ENCODE results near the gene SLC5A5. TPM values are rescaled to one million over a fixed set of nuclear protein-coding genes. Genes with fewer than 3 reads are reported as not detected.

SLC5A5 gene
- total RNA-seq, 6 experiments from 2014 or later = not detected

DNA sequence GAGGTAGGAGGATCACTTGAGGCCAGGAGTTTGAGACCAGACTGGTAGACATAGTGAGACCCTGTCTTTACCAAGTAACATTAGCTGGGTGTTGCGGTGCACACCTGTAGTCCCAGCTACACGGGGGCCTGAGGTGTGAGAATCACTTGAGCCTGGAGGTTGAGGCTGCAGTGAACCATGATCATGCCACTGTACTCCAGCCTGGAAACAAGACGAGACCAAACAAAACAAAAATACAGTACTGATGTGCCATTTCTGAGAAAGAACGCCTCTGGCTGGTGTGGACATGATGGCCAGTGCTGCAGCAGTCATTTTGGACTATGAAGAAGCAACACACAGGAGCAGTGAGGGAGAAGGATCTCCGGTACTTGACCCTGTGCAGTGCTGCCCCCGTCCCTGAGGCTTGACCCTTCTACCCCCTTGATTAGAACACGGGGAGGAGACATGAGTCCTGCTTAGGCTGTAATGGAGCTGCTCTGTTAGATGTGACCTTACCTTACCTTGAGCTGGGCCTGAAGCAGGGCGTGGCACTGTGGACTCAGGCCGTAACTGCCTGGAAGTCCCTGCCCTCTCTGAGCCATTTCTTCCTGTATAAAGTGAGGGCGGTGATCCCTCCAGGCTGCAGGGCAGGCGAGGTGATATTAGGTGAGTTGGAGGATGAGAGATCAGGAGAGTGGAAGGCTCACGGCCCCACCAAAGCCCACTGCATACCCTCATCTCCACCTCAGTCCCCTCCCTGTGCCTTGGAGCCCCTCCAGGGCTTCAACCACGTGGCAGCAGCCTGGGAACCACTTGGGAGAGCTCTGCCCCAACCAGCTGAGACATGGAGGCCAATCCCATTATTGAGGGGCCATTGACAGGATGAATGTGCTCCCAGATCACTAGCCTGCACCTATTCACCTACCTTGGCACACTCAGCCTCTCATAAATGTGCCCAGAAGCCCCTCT is 6.1 kb upstream of the SLC5A5 start:
- Histone ChIP-seq H3K27me3 (peaks cover 0 to 3% of the 10 kb centered on the region in 2 donors), H3K9me3 (no peaks in the 10 kb centered on the region), H3K27ac (no peak overlapping the region), H3K4me1 (peaks cover 0 to 12% (median 5%) of the 10 kb centered on the region in 4 donors), H3K36me3 (peaks cover 17 to 35% (median 22%) of the 10 kb centered on the region in 4 donors), H3K4me3 (no peak overlapping the region)
- intact Hi-C loops (cut with DNase I) = loop anchor here (5.0 to 10.0 kb wide), 3 partner anchors 59 to 132 kb away; no protein-coding TSS in a partner anchor
- no peak for TF ChIP-seq POLR2A (IDR thresholded peaks at IDR 0.05)
- DNase-seq (no peak), ATAC-seq (peak; percentile 25 to 67 (median 26))
- 73% methylated on average over 5 of the region's 13 CpGs for WGBS (ENCODE audit: insufficient coverage, low coverage, low lambda C conversion rate, missing lambda C conversion rate)

DNA sequence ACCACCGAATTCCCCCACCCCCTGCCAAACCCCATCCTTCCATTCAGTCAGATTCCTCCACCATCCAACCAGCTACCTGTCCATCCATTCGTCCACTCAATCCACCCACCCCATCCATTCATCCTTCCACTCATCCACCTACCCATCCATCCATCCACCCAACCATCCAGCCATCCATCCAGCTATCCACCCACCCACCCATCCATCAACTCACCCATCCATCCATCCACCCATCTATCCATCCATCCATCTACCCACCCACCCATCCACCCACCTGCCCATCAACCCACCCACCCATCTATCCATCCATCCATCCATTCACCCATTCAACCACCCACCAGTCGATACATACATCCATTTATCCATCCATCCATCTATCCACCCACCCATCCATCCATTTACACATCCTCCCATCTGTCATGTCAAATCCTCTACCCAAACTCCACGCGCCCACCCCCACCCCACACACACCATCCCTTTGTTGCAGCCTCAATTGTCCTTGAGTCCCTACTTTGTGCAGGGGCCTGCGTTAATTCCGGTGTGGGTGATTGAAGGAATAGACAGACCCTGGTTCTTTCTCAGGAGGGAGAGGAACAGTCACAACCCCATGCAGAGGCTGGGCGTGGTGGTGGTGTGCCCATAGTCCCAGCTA is 5.3 kb upstream of the SLC5A5 start:
- intact Hi-C loops (cut with DNase I) = loop anchor here (5.0 to 10.0 kb wide), 3 partner anchors 58 to 131 kb away; no protein-coding TSS in a partner anchor
- peaks cover 0 to 11% of the 10 kb centered on the region in 2 donors for H3K27me3 ChIP-seq
- no peak for TF ChIP-seq POLR2A (IDR thresholded peaks at IDR 0.05)
- TF ChIP-seq, protein P1, sequence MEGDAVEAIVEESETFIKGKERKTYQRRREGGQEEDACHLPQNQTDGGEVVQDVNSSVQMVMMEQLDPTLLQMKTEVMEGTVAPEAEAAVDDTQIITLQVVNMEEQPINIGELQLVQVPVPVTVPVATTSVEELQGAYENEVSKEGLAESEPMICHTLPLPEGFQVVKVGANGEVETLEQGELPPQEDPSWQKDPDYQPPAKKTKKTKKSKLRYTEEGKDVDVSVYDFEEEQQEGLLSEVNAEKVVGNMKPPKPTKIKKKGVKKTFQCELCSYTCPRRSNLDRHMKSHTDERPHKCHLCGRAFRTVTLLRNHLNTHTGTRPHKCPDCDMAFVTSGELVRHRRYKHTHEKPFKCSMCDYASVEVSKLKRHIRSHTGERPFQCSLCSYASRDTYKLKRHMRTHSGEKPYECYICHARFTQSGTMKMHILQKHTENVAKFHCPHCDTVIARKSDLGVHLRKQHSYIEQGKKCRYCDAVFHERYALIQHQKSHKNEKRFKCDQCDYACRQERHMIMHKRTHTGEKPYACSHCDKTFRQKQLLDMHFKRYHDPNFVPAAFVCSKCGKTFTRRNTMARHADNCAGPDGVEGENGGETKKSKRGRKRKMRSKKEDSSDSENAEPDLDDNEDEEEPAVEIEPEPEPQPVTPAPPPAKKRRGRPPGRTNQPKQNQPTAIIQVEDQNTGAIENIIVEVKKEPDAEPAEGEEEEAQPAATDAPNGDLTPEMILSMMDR (IDR thresholded peaks at IDR 0.05) = no peak
- H3K27ac ChIP-seq = no peak overlapping the region
- no peak for DNase-seq
- 84% methylated on average over 8 of the region's 8 CpGs for WGBS (ENCODE audit: insufficient coverage, low coverage, low lambda C conversion rate, missing lambda C conversion rate)
- peaks cover 17 to 33% (median 22%) of the 10 kb centered on the region in 4 donors for H3K36me3 ChIP-seq
- no peaks in the 10 kb centered on the region for H3K9me3 ChIP-seq
- H3K4me3 ChIP-seq = no peak overlapping the region
- no peak for ATAC-seq
- H3K4me1 ChIP-seq = peaks cover 0 to 4% (median under 1%) of the 10 kb centered on the region in 4 donors

DNA sequence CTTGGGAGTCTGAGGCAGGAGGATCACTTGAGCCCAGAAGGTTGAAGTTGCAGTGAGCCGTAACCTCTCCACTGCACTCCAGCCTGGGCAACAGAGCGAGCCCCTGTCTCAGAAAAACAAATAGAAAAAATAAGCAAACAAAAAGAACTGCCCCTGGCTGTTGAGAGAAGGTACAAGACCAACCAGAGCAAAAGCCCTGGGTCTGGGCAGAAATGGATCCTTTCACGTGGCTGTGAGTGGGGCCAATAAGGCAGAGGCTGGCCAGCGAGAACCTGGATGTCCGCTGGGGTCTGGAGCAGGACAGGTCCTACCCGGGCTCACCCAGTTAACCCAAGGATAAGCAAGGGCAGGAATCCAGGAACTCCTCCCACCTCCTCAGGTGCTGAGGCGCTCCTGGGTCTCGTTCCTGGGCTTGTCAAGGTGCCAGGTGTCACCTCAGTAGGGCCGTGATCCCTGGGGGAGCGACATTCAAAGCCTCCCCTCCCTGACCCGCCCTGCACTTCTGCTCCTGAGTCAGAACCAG is 4.7 kb upstream of the SLC5A5 start:
- no peak overlapping the region for H3K4me3 ChIP-seq
- DNase-seq (no peak), ATAC-seq (no peak)
- TF ChIP-seq POLR2A (IDR thresholded peaks at IDR 0.05) = no peak
- TF ChIP-seq, protein P1 (IDR thresholded peaks at IDR 0.05) = no peak
- intact Hi-C loops (cut with DNase I) = loop anchor here (5.0 to 10.0 kb wide), 3 partner anchors 58 to 130 kb away; no protein-coding TSS in a partner anchor
- no peak overlapping the region for H3K27ac ChIP-seq
- H3K9me3 ChIP-seq = no peaks in the 10 kb centered on the region
- WGBS (ENCODE audit: insufficient coverage, low coverage, low lambda C conversion rate, missing lambda C conversion rate) = 57% methylated on average over 3 of the region's 11 CpGs
- peaks cover 0 to 16% of the 10 kb centered on the region in 2 donors for H3K27me3 ChIP-seq
- no peaks in the 10 kb centered on the region for H3K4me1 ChIP-seq
- peaks cover 11 to 27% (median 19%) of the 10 kb centered on the region in 4 donors for H3K36me3 ChIP-seq

DNA sequence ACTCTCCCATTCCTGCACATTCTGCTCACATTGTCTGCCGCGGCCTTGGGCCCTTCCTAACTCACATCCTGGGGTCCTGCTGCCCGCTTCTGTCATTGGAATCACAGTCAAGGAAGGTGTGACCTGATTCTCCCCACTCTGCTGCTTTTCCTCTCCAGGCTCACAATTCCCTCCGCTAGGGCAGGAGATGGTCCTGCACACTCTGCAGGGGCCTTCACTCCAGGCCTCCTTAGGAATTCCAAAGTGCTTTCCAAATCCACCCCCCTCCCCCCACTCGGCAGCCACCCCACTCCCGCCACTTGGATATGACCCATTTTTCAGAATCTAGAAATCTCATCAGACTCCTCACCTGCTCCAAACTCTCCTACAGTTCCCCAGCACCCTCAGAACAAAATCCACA is 3.1 kb upstream of the SLC5A5 start:
- 31% methylated on average over 5 of the region's 6 CpGs for WGBS (ENCODE audit: insufficient coverage, low coverage, low lambda C conversion rate, missing lambda C conversion rate)
- Histone ChIP-seq H3K9me3 (no peaks in the 10 kb centered on the region), H3K27me3 (peaks cover 0 to 23% of the 10 kb centered on the region in 2 donors), H3K27ac (no peak overlapping the region), H3K4me3 (no peak overlapping the region), H3K4me1 (no peaks in the 10 kb centered on the region), H3K36me3 (peaks cover 0 to 11% (median 3%) of the 10 kb centered on the region in 4 donors)
- intact Hi-C loops (cut with DNase I) = loop anchor here (5.0 to 10.0 kb wide), 3 partner anchors 56 to 129 kb away; no protein-coding TSS in a partner anchor
- no peak for TF ChIP-seq POLR2A (IDR thresholded peaks at IDR 0.05)
- TF ChIP-seq, protein P1 (IDR thresholded peaks at IDR 0.05) = no peak
- no peak for DNase-seq
- ATAC-seq = no peak
